ENCODE results near the gene CDA. TPM values are rescaled to one million over a fixed set of nuclear protein-coding genes. Genes with fewer than 3 reads are reported as not detected.
A peak's percentile ranks its signal among the peaks of the same experiment; 100 is the strongest.

Gene CDA
- total and polyA plus RNA-seq, 9 of the 15 experiments (the other 6 are each of a cell fraction or from before 2014, with no cell fraction given): not detected

- TF ChIP-seq, protein P1, sequence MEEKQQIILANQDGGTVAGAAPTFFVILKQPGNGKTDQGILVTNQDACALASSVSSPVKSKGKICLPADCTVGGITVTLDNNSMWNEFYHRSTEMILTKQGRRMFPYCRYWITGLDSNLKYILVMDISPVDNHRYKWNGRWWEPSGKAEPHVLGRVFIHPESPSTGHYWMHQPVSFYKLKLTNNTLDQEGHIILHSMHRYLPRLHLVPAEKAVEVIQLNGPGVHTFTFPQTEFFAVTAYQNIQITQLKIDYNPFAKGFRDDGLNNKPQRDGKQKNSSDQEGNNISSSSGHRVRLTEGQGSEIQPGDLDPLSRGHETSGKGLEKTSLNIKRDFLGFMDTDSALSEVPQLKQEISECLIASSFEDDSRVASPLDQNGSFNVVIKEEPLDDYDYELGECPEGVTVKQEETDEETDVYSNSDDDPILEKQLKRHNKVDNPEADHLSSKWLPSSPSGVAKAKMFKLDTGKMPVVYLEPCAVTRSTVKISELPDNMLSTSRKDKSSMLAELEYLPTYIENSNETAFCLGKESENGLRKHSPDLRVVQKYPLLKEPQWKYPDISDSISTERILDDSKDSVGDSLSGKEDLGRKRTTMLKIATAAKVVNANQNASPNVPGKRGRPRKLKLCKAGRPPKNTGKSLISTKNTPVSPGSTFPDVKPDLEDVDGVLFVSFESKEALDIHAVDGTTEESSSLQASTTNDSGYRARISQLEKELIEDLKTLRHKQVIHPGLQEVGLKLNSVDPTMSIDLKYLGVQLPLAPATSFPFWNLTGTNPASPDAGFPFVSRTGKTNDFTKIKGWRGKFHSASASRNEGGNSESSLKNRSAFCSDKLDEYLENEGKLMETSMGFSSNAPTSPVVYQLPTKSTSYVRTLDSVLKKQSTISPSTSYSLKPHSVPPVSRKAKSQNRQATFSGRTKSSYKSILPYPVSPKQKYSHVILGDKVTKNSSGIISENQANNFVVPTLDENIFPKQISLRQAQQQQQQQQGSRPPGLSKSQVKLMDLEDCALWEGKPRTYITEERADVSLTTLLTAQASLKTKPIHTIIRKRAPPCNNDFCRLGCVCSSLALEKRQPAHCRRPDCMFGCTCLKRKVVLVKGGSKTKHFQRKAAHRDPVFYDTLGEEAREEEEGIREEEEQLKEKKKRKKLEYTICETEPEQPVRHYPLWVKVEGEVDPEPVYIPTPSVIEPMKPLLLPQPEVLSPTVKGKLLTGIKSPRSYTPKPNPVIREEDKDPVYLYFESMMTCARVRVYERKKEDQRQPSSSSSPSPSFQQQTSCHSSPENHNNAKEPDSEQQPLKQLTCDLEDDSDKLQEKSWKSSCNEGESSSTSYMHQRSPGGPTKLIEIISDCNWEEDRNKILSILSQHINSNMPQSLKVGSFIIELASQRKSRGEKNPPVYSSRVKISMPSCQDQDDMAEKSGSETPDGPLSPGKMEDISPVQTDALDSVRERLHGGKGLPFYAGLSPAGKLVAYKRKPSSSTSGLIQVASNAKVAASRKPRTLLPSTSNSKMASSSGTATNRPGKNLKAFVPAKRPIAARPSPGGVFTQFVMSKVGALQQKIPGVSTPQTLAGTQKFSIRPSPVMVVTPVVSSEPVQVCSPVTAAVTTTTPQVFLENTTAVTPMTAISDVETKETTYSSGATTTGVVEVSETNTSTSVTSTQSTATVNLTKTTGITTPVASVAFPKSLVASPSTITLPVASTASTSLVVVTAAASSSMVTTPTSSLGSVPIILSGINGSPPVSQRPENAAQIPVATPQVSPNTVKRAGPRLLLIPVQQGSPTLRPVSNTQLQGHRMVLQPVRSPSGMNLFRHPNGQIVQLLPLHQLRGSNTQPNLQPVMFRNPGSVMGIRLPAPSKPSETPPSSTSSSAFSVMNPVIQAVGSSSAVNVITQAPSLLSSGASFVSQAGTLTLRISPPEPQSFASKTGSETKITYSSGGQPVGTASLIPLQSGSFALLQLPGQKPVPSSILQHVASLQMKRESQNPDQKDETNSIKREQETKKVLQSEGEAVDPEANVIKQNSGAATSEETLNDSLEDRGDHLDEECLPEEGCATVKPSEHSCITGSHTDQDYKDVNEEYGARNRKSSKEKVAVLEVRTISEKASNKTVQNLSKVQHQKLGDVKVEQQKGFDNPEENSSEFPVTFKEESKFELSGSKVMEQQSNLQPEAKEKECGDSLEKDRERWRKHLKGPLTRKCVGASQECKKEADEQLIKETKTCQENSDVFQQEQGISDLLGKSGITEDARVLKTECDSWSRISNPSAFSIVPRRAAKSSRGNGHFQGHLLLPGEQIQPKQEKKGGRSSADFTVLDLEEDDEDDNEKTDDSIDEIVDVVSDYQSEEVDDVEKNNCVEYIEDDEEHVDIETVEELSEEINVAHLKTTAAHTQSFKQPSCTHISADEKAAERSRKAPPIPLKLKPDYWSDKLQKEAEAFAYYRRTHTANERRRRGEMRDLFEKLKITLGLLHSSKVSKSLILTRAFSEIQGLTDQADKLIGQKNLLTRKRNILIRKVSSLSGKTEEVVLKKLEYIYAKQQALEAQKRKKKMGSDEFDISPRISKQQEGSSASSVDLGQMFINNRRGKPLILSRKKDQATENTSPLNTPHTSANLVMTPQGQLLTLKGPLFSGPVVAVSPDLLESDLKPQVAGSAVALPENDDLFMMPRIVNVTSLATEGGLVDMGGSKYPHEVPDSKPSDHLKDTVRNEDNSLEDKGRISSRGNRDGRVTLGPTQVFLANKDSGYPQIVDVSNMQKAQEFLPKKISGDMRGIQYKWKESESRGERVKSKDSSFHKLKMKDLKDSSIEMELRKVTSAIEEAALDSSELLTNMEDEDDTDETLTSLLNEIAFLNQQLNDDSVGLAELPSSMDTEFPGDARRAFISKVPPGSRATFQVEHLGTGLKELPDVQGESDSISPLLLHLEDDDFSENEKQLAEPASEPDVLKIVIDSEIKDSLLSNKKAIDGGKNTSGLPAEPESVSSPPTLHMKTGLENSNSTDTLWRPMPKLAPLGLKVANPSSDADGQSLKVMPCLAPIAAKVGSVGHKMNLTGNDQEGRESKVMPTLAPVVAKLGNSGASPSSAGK (IDR thresholded peaks at IDR 0.05): peak; percentile 95
- TF ChIP-seq CTBP1 (IDR thresholded peaks at IDR 0.05; ENCODE audit: borderline replicate concordance) (peak; percentile 83), GABPB1 (CRISPR knock-in tag; IDR thresholded peaks at IDR 0.05) (no peak), AFF1 (IDR thresholded peaks at IDR 0.05; ENCODE audit: low read depth in 1 of 2, partially characterized antibody in 2 of 2) (peak in 1 of 2 experiments; percentile 89), BCOR (IDR thresholded peaks at IDR 0.05) (0 out of 2 replicates have a peak, but pooled peaks have one; percentile 31), KDM4B (IDR thresholded peaks at IDR 0.05; ENCODE audit: borderline replicate concordance in 2 of 2, low read depth in 1 of 2) (0 out of 4 replicates have a peak, but pooled peaks of 1 of the 2 experiments have one; percentile 67), RB1 (IDR thresholded peaks at IDR 0.05; ENCODE audit: low read depth) (peak; percentile 97), ARNT (IDR thresholded peaks at IDR 0.05) (no peak)
- TF ChIP-seq, protein P2, sequence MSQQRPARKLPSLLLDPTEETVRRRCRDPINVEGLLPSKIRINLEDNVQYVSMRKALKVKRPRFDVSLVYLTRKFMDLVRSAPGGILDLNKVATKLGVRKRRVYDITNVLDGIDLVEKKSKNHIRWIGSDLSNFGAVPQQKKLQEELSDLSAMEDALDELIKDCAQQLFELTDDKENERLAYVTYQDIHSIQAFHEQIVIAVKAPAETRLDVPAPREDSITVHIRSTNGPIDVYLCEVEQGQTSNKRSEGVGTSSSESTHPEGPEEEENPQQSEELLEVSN (IDR thresholded peaks at IDR 0.05; ENCODE audit: borderline replicate concordance in 1 of 2, extremely low read depth in 1 of 2, insufficient read depth in 1 of 2, insufficient read length in 1 of 2, low read depth in 1 of 2, low read length in 1 of 2, poor library complexity in 1 of 2, severe bottlenecking in 1 of 2): peak; percentile 81 to 93
Observed at GRCh38 chr1:20633190-20634064, 44.5 kb downstream of the CDA start, which contains the start of gene PINK1 (continued).
